Pancreas (tissue), 10 donors: ENCODE measurements around the gene BCAS1. TPM values are rescaled to one million over a fixed set of nuclear protein-coding genes. Genes with fewer than 3 reads are reported as not detected.

Experiments
- ATAC-seq, 4 donors: fragments of 200-7000 bp; cut with Tn5 transposase; one replicate each; pipeline versions ENCODE4 v1.8.0 to v1.9.1; 2020; ENCODE audit warnings: mild to moderate bottlenecking in 4 of 4, moderate library complexity in 4 of 4
- DNase-seq, 6 donors: peaks; one replicate each; pipeline ENCODE4 v3.0.0-alpha.2; 2020
- FAIRE-seq: peaks from 2 replicates; lab custom pipeline; 2012; peaks lifted over from hg19 to GRCh38; lab: Jason Lieb, UNC
- H3K27ac ChIP-seq, 4 donors: fragments of 200-600 bp; sonication (generic); 1 replicate in 3 of 4; 2 replicates in 1 of 4; pipeline versions ENCODE4 v1.5.0 to v1.8.0; 2020
- H3K27me3 ChIP-seq, 4 donors: fragments of 200-600 bp; one replicate each; pipeline ENCODE4 v1.8.0; 2021
- H3K36me3 ChIP-seq, 3 donors: fragments of 200-600 bp; sonication (generic) in 1 of 3; one replicate each; pipeline versions ENCODE4 v1.5.0 to v1.8.0; 2020 to 2021
- H3K4me1 ChIP-seq, 3 donors: fragments of 200-600 bp; one replicate each; pipeline ENCODE4 v1.8.0; 2021
- H3K4me3 ChIP-seq, 4 donors: fragments of 200-600 bp; sonication (generic) in 2 of 4; one replicate each; pipeline versions ENCODE4 v1.5.0 to v1.8.0; 2020 to 2021
- H3K9me3 ChIP-seq, 4 donors: fragments of 200-600 bp; one replicate each; pipeline ENCODE4 v1.8.0; 2021
- WGBS, 2 donors: extraction: QIAGEN DNeasy Blood & Tissue Kit; methylation state at CpG; one replicate each; pipeline ENCODE4 v1.1.7; 2013; 5-methylcytosine and 5-hydroxymethylcytosine counted together
- intact Hi-C, 3 donors: fragments of 100-400 bp; cut with DNase I; formaldehyde crosslinking; loops; one replicate each; pipeline versions ENCODE4 v1.11.1 to v1.14.2; 2022
- polyA plus RNA-seq, 2 donors: library from polyadenylated mRNA; stranded (reverse); fragments of 200-250 nt; gene quantifications; one replicate each; pipeline ENCODE4 v1.2.3, GENCODE V29; 2013
- total RNA-seq, 6 donors: library from RNA; stranded (reverse); fragmentation: NEBNext Ultra II Directional in 4 of 6; extraction: Animal tissue kit (Norgen Biotek cat#: 25700) in 4 of 6; gene quantifications; one replicate each; pipeline versions ENCODE4 v1.2.1 to v1.2.4, GENCODE V29; 2021 to 2023
- TF ChIP-seq, protein P1 (sequence below), 4 donors: fragments of 200-600 bp; sonication (generic) in 3 of 4; IDR thresholded peaks; one replicate each; pipeline versions ENCODE4 v1.5.0 to v1.8.0; 2021; ENCODE audit warnings: antibody characterized with exemption in 4 of 4
- donor health status: healthy with polysubstance abuse.
- donor health status: DM: no; HTN: no; CAD: no; lungs with moderate emphysema.
- donor health status: DM: no; HTN: no; CAD: no.
- donor health status: control.
- donor health status: control.
- donor health status: Bipolar disorder and iron deficiency.
- donor health status: DM: yes; HTN: yes; CAD: no.
- donor health status: DM: no; HTN: no; CAD: no.
- donor health status: DM: no; HTN: no; CAD: no.
- donor health status: DM: yes; HTN: yes; CAD: no.

Gene BCAS1
- total and polyA plus RNA-seq, 8 donors, result 0.20 to 0.85 (median 0.61) TPM

DNA sequence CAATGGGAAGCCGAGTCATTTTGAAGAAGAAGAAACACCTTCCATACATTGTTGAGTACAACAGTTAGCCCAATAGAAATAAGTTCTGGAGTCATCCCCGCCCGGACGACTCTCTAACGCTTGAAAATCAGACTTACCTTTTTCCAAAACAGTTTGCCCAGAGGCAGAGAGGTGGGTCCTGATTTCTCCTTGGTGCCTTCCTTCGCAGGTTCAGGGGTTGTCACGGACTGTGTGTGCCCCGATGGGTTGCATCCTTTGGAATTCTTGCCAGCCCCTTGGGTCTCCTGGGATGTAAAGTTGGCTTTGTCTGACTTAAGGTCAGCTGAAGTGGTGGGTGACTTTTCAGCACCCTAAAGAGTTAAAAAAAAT is 85.3 kb downstream of the BCAS1 start:
- DNase-seq (no peak), ATAC-seq (no peak), FAIRE-seq (no peak)
- Histone ChIP-seq H3K27ac (no peak overlapping the region), H3K4me3 (no peak overlapping the region), H3K4me1 (no peaks in the 10 kb centered on the region), H3K27me3 (peaks cover 0 to 12% (median 0%) of the 10 kb centered on the region in 4 donors), H3K9me3 (no peaks in the 10 kb centered on the region), H3K36me3 (no peaks in the 10 kb centered on the region)
- intact Hi-C loops, result no loop called here
- TF ChIP-seq, protein P1, sequence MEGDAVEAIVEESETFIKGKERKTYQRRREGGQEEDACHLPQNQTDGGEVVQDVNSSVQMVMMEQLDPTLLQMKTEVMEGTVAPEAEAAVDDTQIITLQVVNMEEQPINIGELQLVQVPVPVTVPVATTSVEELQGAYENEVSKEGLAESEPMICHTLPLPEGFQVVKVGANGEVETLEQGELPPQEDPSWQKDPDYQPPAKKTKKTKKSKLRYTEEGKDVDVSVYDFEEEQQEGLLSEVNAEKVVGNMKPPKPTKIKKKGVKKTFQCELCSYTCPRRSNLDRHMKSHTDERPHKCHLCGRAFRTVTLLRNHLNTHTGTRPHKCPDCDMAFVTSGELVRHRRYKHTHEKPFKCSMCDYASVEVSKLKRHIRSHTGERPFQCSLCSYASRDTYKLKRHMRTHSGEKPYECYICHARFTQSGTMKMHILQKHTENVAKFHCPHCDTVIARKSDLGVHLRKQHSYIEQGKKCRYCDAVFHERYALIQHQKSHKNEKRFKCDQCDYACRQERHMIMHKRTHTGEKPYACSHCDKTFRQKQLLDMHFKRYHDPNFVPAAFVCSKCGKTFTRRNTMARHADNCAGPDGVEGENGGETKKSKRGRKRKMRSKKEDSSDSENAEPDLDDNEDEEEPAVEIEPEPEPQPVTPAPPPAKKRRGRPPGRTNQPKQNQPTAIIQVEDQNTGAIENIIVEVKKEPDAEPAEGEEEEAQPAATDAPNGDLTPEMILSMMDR (IDR thresholded peaks at IDR 0.05), result no peak
- 73 to 84% methylated on average over 8 of the region's 8 CpGs for WGBS, 2 donors

DNA sequence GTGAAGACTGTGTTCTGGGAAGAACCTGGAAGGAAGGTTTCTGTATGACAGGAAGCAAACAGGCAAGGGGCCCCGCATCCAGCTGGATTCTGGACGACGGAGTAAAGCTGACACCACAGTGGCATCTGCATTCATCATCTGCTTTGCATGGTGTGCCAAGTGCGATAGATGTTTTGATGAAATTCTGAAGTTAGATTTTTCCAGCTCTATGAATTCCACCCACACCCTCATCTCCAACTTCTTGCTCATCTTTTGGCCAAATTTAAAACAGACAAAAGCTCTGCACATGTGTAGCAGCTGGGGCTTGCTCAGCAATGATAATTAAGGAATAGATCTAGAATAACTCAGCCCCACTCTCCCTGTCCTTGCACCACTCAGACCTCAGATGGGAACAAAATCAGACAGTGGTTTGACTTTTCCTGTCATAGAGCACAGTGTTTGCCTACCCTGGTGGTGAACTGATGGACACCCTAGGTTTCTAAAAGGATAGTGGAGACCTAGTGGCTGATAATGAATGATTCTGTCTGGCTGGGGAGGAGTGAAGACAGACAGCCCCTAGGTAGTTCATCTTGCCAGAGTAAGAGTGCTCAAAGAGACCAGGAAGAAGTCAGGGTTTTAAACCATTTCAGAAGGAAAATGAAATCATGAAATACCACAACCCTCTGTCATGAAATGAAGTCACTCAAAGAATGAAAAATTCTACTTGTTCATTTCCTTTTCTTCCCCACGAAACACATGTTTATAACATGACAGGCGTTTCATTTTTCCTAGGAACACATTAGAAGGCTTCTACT is 85.8 kb downstream of the BCAS1 start:
- intact Hi-C loops, result no loop called here
- H3K27ac ChIP-seq, result no peak overlapping the region
- H3K4me3 ChIP-seq, result no peak overlapping the region
- DNase-seq (no peak), FAIRE-seq (no peak), ATAC-seq (peak in 2 of 4 donors; percentile 47 to 50)
- no peaks in the 10 kb centered on the region for H3K36me3 ChIP-seq
- WGBS, 2 donors, result 53 to 58% methylated on average over 6 of the region's 6 CpGs
- H3K9me3 ChIP-seq, result no peaks in the 10 kb centered on the region
- no peaks in the 10 kb centered on the region for H3K4me1 ChIP-seq
- H3K27me3 ChIP-seq, result peaks cover 0 to 12% (median 0%) of the 10 kb centered on the region in 4 donors
- TF ChIP-seq, protein P1 (IDR thresholded peaks at IDR 0.05), result no peak

DNA sequence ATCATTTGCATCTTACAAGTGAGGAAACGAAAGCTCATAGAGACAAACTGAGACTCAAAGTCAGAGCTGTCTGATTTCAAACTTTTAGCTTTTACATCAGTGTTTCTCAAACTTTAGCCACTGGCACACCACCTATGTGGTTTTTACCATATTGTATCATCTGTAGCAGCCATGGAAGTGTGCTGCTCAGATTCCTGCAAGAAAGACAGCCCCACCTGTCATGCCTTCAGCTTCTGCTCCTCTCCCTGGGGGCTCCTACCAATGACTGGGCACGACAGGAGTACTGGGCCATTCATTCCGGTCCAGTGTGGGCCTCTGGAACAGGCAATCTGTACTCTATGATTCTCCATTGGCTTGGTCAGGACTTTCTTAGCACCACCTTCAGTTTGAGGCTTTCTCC is 87.0 kb downstream of the BCAS1 start:
- Histone ChIP-seq H3K27me3 (peaks cover 0 to 8% (median 0%) of the 10 kb centered on the region in 4 donors), H3K9me3 (no peaks in the 10 kb centered on the region), H3K36me3 (no peaks in the 10 kb centered on the region), H3K27ac (no peak overlapping the region), H3K4me1 (no peaks in the 10 kb centered on the region), H3K4me3 (no peak overlapping the region)
- intact Hi-C loops, result no loop called here
- DNase-seq (no peak), FAIRE-seq (no peak), ATAC-seq (no peak)
- TF ChIP-seq, protein P1 (IDR thresholded peaks at IDR 0.05), result no peak
- WGBS, 2 donors, result 58 to 76% methylated on average over 3 of the region's 3 CpGs

DNA sequence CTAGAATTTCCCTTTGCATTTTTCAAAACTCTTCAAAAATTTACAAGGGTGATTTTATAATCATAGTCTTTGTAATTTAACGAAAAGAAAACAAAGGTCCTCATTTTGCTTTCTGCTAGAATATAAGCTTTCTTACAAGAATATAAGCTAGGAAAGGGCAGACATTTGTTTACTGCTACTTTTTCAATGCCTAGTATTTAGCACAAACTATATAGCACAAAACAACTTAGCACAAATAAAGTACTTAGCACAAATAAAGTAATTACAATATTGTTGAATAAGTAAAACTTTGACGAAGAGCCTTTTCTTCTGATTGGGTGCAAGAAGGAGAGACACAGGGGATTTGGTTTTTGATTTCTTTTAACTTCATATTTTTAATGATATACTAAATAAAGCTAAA is 87.8 kb downstream of the BCAS1 start:
- H3K4me1 ChIP-seq, result no peaks in the 10 kb centered on the region
- H3K27me3 ChIP-seq, result peaks cover 0 to 7% (median 0%) of the 10 kb centered on the region in 4 donors
- FAIRE-seq, result no peak
- no peaks in the 10 kb centered on the region for H3K9me3 ChIP-seq
- H3K36me3 ChIP-seq, result no peaks in the 10 kb centered on the region
- ATAC-seq, result no peak
- intact Hi-C loops, result no loop called here
- H3K4me3 ChIP-seq, result no peak overlapping the region
- 46 to 67% methylated on average over 2 of the region's 2 CpGs for WGBS, 2 donors
- DNase-seq, result no peak
- no peak overlapping the region for H3K27ac ChIP-seq
- TF ChIP-seq, protein P1 (IDR thresholded peaks at IDR 0.05), result no peak
